HEK293 (cell line): ENCODE results near the gene ZNF322.

Experiments
- CTCF ChIA-PET: fragments of 350-600 bp; formaldehyde crosslinking; extraction: SDS; loops from one replicate; lab custom pipeline; 2021; ENCODE audit warnings: antibody characterized with exemption; lab: Yijun Ruan, JAX
- POLR2A ChIA-PET: fragments of 300-600 bp; formaldehyde crosslinking; extraction: SDS; loops from one replicate; lab custom pipeline; 2020; ENCODE audit warnings: antibody characterized with exemption, inconsistent platforms; lab: Yijun Ruan, JAX
- H3K27ac ChIP-seq: fragments of 200-500 bp; sonication (Bioruptor generic); 2 replicates; pipeline ENCODE4 v1.5.1; 2014; ENCODE audit warnings: low read depth, low read length, control low read depth, inconsistent platforms; ENCODE audit errors: extremely low read depth
- H3K36me3 ChIP-seq, 2 experiments: fragments of 200-500 bp in 1 of 2; sonication (Bioruptor generic) in 1 of 2; 1 replicate in 1 of 2; 2 replicates in 1 of 2; pipeline ENCODE4 v1.5.1; 2014 to 2017; ENCODE audit warnings: inconsistent platforms in 2 of 2, low read length in 2 of 2; ENCODE audit not compliant: control insufficient read depth in 2 of 2, insufficient read depth in 1 of 2
- H3K4me1 ChIP-seq: fragments of 200-500 bp; sonication (Bioruptor generic); 2 replicates; pipeline ENCODE4 v1.5.1; 2014; ENCODE audit warnings: mild to moderate bottlenecking, low read length, inconsistent platforms; ENCODE audit not compliant: control insufficient read depth, insufficient read depth
- H3K4me3 ChIP-seq: 2 replicates; pipeline ENCODE4 v1.5.1; 2011; ENCODE audit warnings: low read depth, mild to moderate bottlenecking, control low read depth, low read length, moderate library complexity
- H3K9me3 ChIP-seq: fragments of 200-500 bp; sonication (Bioruptor generic); 2 replicates; pipeline ENCODE4 v1.5.1; 2014; ENCODE audit warnings: low read depth, low read length, inconsistent platforms; ENCODE audit not compliant: control insufficient read depth, insufficient read depth
- BCL11A ChIP-seq: fragments of 450-650 bp; formaldehyde crosslinking; IDR thresholded peaks from 2 replicates; pipeline ENCODE4 v1.5.1; 2016; ENCODE audit warnings: low read depth, missing biosample characterization, missing genetic modification characterization
- GLIS1 ChIP-seq: fragments of 450-650 bp; formaldehyde crosslinking; IDR thresholded peaks from 2 replicates; pipeline ENCODE4 v1.5.1; 2016; ENCODE audit warnings: missing biosample characterization, missing genetic modification characterization
- MYNN ChIP-seq: fragments of 450-650 bp; formaldehyde crosslinking; IDR thresholded peaks from 2 replicates; pipeline ENCODE4 v1.5.1; 2016; ENCODE audit warnings: missing biosample characterization, missing genetic modification characterization, borderline replicate concordance
- SALL2 ChIP-seq: fragments of 450-650 bp; formaldehyde crosslinking; IDR thresholded peaks from 2 replicates; pipeline ENCODE4 v1.5.0; 2017; ENCODE audit warnings: missing biosample characterization, mild to moderate bottlenecking, missing genetic modification characterization, borderline replicate concordance
- SCRT1 ChIP-seq: fragments of 450-650 bp; formaldehyde crosslinking; IDR thresholded peaks from 2 replicates; pipeline ENCODE4 v1.5.1; 2016; ENCODE audit warnings: missing biosample characterization, missing genetic modification characterization, borderline replicate concordance
- SP7 ChIP-seq: fragments of 450-650 bp; formaldehyde crosslinking; IDR thresholded peaks from 2 replicates; pipeline ENCODE4 v1.5.1; 2016; ENCODE audit warnings: missing biosample characterization, missing genetic modification characterization
- TRIM28 ChIP-seq: IDR thresholded peaks from 2 replicates; pipeline ENCODE4 v1.6.1; 2011; ENCODE audit warnings: low read length, control low read depth, borderline replicate concordance
- YY2 ChIP-seq: fragments of 450-650 bp; formaldehyde crosslinking; IDR thresholded peaks from 2 replicates; pipeline ENCODE4 v1.5.1; 2016; ENCODE audit warnings: missing biosample characterization, missing genetic modification characterization
- ZBTB7A ChIP-seq: fragments of 450-650 bp; formaldehyde crosslinking; IDR thresholded peaks from 2 replicates; pipeline ENCODE4 v1.5.1; 2016; ENCODE audit warnings: low read depth, missing biosample characterization, missing genetic modification characterization
- ZFHX2 ChIP-seq: fragments of 450-650 bp; formaldehyde crosslinking; conservative IDR thresholded peaks from 2 replicates; pipeline ENCODE4 v1.5.1; 2016; ENCODE audit warnings: missing biosample characterization, missing genetic modification characterization
- ZIC2 ChIP-seq: fragments of 450-650 bp; formaldehyde crosslinking; IDR thresholded peaks from 2 replicates; pipeline ENCODE4 v1.5.1; 2016; ENCODE audit warnings: missing biosample characterization, missing genetic modification characterization
- ZNF112 ChIP-seq: fragments of 450-650 bp; formaldehyde crosslinking; IDR thresholded peaks from 2 replicates; pipeline ENCODE4 v1.5.0; 2017; ENCODE audit warnings: missing biosample characterization, missing genetic modification characterization
- ZNF114 ChIP-seq: fragments of 450-650 bp; formaldehyde crosslinking; IDR thresholded peaks from 2 replicates; pipeline ENCODE4 v1.5.0; 2017; ENCODE audit warnings: missing biosample characterization, missing genetic modification characterization
- ZNF211 ChIP-seq: fragments of 450-650 bp; formaldehyde crosslinking; IDR thresholded peaks from 2 replicates; pipeline ENCODE4 v1.5.1; 2016; ENCODE audit warnings: low read depth, missing biosample characterization, missing genetic modification characterization
- ZNF350 ChIP-seq: fragments of 450-650 bp; formaldehyde crosslinking; IDR thresholded peaks from 2 replicates; pipeline ENCODE4 v1.5.0; 2017; ENCODE audit warnings: missing biosample characterization, mild to moderate bottlenecking, missing genetic modification characterization
- ZNF433 ChIP-seq: fragments of 450-650 bp; formaldehyde crosslinking; IDR thresholded peaks from 2 replicates; pipeline ENCODE4 v1.5.1; 2016; ENCODE audit warnings: missing biosample characterization, missing genetic modification characterization, low read depth
- ZNF510 ChIP-seq: fragments of 450-650 bp; formaldehyde crosslinking; IDR thresholded peaks from 2 replicates; pipeline ENCODE4 v1.5.1; 2018; ENCODE audit warnings: mild to moderate bottlenecking, missing genetic modification characterization, missing biosample characterization; ENCODE audit not compliant: insufficient replicate concordance
- ZNF530 ChIP-seq: fragments of 450-650 bp; formaldehyde crosslinking; IDR thresholded peaks from 2 replicates; pipeline ENCODE4 v1.5.1; 2016; ENCODE audit warnings: low read depth, missing biosample characterization, missing genetic modification characterization
- ZNF610 ChIP-seq: fragments of 450-650 bp; formaldehyde crosslinking; IDR thresholded peaks from 2 replicates; pipeline ENCODE4 v1.5.1; 2016; ENCODE audit warnings: missing biosample characterization, missing genetic modification characterization, borderline replicate concordance
- ZNF624 ChIP-seq: fragments of 450-650 bp; formaldehyde crosslinking; IDR thresholded peaks from 2 replicates; pipeline ENCODE4 v1.5.1; 2017; ENCODE audit warnings: missing biosample characterization, missing genetic modification characterization
- ZNF677 ChIP-seq: fragments of 450-650 bp; IDR thresholded peaks from 2 replicates; pipeline ENCODE4 v1.5.0; 2018; ENCODE audit warnings: missing biosample characterization, mild to moderate bottlenecking, missing genetic modification characterization, moderate library complexity
- ZNF777 ChIP-seq: fragments of 450-650 bp; formaldehyde crosslinking; IDR thresholded peaks from 2 replicates; pipeline ENCODE4 v1.5.1; 2017; ENCODE audit warnings: missing biosample characterization, missing genetic modification characterization, borderline replicate concordance
- TF ChIP-seq, protein P1 (sequence below): fragments of 450-650 bp; formaldehyde crosslinking; IDR thresholded peaks from 2 replicates; pipeline ENCODE4 v1.5.1; 2016; ENCODE audit warnings: missing biosample characterization, missing genetic modification characterization, borderline replicate concordance
- TF ChIP-seq, protein P2 (sequence below): fragments of 450-650 bp; formaldehyde crosslinking; IDR thresholded peaks from 2 replicates; pipeline ENCODE4 v1.5.1; 2016; ENCODE audit warnings: missing biosample characterization, missing genetic modification characterization
- TF ChIP-seq, protein P3 (sequence below): fragments of 450-650 bp; formaldehyde crosslinking; IDR thresholded peaks from 2 replicates; pipeline ENCODE4 v1.5.1; 2016; ENCODE audit warnings: missing biosample characterization, missing genetic modification characterization, borderline replicate concordance

Gene ZNF322

DNA sequence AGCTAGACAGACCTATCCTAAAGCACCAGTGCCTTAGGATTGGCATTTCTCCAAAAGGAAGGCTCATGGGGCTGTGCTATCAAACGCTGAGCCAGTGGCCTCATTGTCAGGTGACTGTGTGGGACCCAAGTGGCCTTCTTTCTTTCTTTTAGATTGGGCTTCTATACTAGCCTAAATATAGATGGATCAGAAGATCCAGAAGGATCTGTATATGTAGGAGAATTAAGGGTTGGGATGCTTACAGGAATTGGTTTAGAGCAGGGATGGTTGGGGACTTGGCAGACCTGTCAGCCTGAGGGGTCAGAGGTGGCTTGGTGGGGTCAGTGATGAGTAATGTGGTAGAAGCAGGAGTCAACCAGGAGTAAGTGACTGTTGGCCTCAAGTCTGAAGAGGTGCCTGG is 47.9 kb downstream of the ZNF322 start:
- Histone ChIP-seq H3K4me1 (no peaks in the 10 kb centered on the region), H3K9me3 (no peaks in the 10 kb centered on the region; the same call in 1 of the 2 replicates), H3K4me3 (no peak overlapping the region), H3K27ac (no peak overlapping the region), H3K36me3 (no peaks in the 10 kb centered on the region)
- CTCF ChIA-PET: interaction anchor here (0.8 to 1.0 kb wide), 2 partner anchors 16 to 468 kb away, joined by 3 read pairs; no protein-coding TSS in a partner anchor
- TF ChIP-seq ZNF530 (tag by site-specific recombination) (no peak), GLIS1 (tag by site-specific recombination) (no peak), TRIM28 (no peak), ZNF211 (tag by site-specific recombination) (no peak), ZNF114 (no peak), ZNF112 (tag by site-specific recombination) (no peak), YY2 (tag by site-specific recombination) (no peak), ZNF610 (tag by site-specific recombination) (no peak), SCRT1 (tag by site-specific recombination) (no peak), BCL11A (tag by site-specific recombination) (no peak), ZBTB7A (tag by site-specific recombination) (no peak), MYNN (tag by site-specific recombination) (no peak), ZNF510 (tag by site-specific recombination) (no peak), ZIC2 (tag by site-specific recombination) (no peak), SP7 (tag by site-specific recombination) (no peak), ZNF777 (tag by site-specific recombination) (no peak), ZNF624 (no peak)
- TF ChIP-seq, protein P1, sequence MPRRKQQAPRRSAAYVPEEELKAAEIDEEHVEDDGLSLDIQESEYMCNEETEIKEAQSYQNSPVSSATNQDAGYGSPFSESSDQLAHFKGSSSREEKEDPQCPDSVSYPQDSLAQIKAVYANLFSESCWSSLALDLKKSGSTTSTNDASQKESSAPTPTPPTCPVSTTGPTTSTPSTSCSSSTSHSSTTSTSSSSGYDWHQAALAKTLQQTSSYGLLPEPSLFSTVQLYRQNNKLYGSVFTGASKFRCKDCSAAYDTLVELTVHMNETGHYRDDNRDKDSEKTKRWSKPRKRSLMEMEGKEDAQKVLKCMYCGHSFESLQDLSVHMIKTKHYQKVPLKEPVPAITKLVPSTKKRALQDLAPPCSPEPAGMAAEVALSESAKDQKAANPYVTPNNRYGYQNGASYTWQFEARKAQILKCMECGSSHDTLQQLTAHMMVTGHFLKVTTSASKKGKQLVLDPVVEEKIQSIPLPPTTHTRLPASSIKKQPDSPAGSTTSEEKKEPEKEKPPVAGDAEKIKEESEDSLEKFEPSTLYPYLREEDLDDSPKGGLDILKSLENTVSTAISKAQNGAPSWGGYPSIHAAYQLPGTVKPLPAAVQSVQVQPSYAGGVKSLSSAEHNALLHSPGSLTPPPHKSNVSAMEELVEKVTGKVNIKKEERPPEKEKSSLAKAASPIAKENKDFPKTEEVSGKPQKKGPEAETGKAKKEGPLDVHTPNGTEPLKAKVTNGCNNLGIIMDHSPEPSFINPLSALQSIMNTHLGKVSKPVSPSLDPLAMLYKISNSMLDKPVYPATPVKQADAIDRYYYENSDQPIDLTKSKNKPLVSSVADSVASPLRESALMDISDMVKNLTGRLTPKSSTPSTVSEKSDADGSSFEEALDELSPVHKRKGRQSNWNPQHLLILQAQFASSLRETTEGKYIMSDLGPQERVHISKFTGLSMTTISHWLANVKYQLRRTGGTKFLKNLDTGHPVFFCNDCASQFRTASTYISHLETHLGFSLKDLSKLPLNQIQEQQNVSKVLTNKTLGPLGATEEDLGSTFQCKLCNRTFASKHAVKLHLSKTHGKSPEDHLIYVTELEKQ (tag by site-specific recombination): no peak
- TF ChIP-seq, protein P2, sequence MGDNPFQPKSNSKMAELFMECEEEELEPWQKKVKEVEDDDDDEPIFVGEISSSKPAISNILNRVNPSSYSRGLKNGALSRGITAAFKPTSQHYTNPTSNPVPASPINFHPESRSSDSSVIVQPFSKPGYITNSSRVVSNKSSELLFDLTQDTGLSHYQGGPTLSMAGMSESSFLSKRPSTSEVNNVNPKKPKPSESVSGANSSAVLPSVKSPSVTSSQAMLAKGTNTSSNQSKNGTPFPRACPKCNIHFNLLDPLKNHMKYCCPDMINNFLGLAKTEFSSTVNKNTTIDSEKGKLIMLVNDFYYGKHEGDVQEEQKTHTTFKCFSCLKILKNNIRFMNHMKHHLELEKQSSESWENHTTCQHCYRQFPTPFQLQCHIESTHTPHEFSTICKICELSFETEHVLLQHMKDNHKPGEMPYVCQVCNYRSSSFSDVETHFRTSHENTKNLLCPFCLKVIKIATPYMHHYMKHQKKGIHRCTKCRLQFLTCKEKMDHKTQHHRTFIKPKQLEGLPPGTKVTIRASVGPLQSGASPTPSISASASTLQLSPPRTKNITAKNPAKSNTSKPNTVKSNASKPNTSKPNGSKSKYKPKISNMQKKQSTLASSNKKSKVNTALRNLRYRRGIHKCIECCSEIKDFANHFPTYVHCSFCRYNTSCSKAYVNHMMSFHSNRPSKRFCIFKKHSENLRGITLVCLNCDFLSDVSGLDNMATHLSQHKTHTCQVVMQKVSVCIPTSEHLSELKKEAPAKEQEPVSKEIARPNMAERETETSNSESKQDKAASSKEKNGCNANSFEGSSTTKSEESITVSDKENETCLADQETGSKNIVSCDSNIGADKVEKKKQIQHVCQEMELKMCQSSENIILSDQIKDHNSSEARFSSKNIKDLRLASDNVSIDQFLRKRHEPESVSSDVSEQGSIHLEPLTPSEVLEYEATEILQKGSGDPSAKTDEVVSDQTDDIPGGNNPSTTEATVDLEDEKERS (tag by site-specific recombination): no peak
- POLR2A ChIA-PET: no interaction called here

DNA sequence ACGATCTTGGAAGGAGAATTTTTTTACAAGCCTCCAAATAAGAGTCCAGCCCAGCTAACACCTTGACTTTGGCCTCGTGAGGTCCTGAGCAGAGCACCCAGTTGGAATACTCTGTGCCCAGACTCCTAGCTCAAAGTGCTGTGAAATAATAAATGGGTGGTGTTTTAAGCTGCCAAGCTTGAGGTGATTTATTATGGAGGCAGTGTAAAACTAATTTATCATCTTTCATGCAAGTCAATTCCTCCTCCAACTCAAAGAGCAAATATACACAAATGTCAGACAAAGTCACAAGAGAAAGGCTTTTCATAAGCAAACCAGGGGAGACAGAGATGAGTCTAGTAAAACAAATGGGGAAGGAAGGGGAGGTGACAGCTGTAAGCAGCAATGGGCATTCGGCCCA is 50.1 kb downstream of the ZNF322 start:
- CTCF ChIA-PET: interaction anchor here (0.7 to 2.7 kb wide), 2 partner anchors 29 to 470 kb away, joined by 4 to 18 read pairs; no protein-coding TSS in a partner anchor
- Histone ChIP-seq H3K4me3 (no peak overlapping the region), H3K27ac (no peak overlapping the region), H3K4me1 (no peaks in the 10 kb centered on the region), H3K9me3 (no peaks in the 10 kb centered on the region), H3K36me3 (no peaks in the 10 kb centered on the region)
- POLR2A ChIA-PET: no interaction called here
- TF ChIP-seq ZFHX2 (tag by site-specific recombination): no peak
- no peak for TF ChIP-seq ZNF433 (tag by site-specific recombination)
- TF ChIP-seq ZNF677: no peak
- TF ChIP-seq, protein P3, sequence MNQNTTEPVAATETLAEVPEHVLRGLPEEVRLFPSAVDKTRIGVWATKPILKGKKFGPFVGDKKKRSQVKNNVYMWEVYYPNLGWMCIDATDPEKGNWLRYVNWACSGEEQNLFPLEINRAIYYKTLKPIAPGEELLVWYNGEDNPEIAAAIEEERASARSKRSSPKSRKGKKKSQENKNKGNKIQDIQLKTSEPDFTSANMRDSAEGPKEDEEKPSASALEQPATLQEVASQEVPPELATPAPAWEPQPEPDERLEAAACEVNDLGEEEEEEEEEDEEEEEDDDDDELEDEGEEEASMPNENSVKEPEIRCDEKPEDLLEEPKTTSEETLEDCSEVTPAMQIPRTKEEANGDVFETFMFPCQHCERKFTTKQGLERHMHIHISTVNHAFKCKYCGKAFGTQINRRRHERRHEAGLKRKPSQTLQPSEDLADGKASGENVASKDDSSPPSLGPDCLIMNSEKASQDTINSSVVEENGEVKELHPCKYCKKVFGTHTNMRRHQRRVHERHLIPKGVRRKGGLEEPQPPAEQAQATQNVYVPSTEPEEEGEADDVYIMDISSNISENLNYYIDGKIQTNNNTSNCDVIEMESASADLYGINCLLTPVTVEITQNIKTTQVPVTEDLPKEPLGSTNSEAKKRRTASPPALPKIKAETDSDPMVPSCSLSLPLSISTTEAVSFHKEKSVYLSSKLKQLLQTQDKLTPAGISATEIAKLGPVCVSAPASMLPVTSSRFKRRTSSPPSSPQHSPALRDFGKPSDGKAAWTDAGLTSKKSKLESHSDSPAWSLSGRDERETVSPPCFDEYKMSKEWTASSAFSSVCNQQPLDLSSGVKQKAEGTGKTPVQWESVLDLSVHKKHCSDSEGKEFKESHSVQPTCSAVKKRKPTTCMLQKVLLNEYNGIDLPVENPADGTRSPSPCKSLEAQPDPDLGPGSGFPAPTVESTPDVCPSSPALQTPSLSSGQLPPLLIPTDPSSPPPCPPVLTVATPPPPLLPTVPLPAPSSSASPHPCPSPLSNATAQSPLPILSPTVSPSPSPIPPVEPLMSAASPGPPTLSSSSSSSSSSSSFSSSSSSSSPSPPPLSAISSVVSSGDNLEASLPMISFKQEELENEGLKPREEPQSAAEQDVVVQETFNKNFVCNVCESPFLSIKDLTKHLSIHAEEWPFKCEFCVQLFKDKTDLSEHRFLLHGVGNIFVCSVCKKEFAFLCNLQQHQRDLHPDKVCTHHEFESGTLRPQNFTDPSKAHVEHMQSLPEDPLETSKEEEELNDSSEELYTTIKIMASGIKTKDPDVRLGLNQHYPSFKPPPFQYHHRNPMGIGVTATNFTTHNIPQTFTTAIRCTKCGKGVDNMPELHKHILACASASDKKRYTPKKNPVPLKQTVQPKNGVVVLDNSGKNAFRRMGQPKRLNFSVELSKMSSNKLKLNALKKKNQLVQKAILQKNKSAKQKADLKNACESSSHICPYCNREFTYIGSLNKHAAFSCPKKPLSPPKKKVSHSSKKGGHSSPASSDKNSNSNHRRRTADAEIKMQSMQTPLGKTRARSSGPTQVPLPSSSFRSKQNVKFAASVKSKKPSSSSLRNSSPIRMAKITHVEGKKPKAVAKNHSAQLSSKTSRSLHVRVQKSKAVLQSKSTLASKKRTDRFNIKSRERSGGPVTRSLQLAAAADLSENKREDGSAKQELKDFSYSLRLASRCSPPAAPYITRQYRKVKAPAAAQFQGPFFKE (tag by site-specific recombination): no peak
- TF ChIP-seq ZNF350 (tag by site-specific recombination): no peak
- TF ChIP-seq SALL2 (tag by site-specific recombination): no peak
